ENCODE measurements around the gene PRAC1. TPM values are rescaled to one million over a fixed set of nuclear protein-coding genes. Genes with fewer than 3 reads are reported as not detected.

The PRAC1 gene
- total and polyA plus RNA-seq, 10 donors = not detected

DNA sequence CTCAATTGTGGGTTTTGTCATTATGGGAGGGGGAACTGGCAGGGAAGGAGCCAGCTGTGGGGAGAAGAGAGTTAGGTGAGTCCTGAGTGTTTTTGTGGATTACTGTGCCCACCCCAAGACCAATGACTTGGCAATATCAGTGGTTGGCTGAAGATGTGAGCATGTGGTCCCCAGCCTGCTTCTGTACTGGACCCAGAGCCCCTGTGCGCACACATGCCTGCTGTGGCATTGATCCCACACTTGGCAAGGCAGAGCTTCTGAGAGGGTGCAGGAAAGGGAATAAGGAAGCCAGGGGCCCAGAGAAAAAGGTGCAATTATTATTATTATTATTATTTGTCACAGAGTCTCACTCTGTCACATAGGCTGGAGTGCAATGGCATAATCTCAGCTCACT, 1.3 kb downstream of the PRAC1 start:
- 55 to 89% (median 83%) methylated on average over 1 of the region's 1 CpG for WGBS, 5 donors
- H3K36me3 ChIP-seq = no peaks in the 10 kb centered on the region
- intact Hi-C loops (cut with DNase I; ENCODE audit: low total_unique reads) = loop anchor here (10.0 kb wide), 2 partner anchors 154 to 866 kb away; partner anchors contain the start of gene SP6

DNA sequence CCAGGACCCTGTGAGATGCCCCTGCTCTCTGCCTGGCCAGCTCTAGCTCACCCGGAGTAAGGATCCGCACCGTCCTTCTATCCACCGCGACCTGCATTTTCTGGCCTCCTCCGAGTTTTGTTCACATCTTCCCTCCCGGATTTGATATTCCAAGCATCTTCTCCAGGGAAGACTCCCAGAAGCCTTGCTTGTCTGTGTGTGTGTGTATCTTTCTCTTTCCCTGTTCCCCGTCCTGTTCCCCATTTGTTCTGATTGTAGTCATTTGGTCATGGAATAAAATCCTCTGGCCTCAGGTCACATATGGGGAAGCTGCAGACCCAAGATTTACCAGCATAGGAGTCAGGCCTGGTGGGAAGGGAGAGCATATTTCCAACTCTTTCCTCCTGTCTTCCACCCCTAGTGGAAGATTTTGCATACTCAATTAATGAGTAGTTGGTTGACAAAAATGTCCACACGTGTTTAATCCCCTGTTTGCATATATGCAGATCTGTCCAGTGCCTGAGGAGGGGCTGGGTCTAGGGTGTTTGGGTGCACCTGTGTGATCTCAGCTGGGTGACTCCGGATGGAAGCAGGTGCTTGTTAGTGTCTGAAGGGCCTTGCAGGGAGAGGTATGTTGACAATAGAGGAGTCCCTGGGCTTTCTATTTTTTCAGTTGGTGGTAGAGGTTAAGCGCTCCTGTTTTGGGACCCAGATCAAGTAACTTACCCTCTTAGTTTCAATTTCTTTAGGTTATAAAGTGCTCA, 1.9 kb downstream of the PRAC1 start:
- TF ChIP-seq POLR2A (IDR thresholded peaks at IDR 0.05) = no peak
- TF ChIP-seq POLR2AphosphoS5 (IDR thresholded peaks at IDR 0.05) = no peak
- TF ChIP-seq, protein P1, sequence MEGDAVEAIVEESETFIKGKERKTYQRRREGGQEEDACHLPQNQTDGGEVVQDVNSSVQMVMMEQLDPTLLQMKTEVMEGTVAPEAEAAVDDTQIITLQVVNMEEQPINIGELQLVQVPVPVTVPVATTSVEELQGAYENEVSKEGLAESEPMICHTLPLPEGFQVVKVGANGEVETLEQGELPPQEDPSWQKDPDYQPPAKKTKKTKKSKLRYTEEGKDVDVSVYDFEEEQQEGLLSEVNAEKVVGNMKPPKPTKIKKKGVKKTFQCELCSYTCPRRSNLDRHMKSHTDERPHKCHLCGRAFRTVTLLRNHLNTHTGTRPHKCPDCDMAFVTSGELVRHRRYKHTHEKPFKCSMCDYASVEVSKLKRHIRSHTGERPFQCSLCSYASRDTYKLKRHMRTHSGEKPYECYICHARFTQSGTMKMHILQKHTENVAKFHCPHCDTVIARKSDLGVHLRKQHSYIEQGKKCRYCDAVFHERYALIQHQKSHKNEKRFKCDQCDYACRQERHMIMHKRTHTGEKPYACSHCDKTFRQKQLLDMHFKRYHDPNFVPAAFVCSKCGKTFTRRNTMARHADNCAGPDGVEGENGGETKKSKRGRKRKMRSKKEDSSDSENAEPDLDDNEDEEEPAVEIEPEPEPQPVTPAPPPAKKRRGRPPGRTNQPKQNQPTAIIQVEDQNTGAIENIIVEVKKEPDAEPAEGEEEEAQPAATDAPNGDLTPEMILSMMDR (IDR thresholded peaks at IDR 0.05 in 8 of 11, conservative IDR thresholded peaks at IDR 0.05 in 3 of 11) = no peak
- intact Hi-C loops (cut with DNase I; ENCODE audit: low total_unique reads) = loop anchor here (10.0 kb wide), 2 partner anchors 154 to 866 kb away; partner anchors contain the start of gene SP6
- no peak overlapping the region for H3K27ac ChIP-seq
- H3K27me3 ChIP-seq (replicated peaks in 1 of 7) = peaks cover 25 to 100% (median 100%) of the 10 kb centered on the region in 7 donors
- 21 to 26% (median 22%) methylated on average over 10 to 11 of the region's 11 CpGs for WGBS, 5 donors
- H3K4me1 ChIP-seq = peaks cover 16 to 53% (median 48%) of the 10 kb centered on the region in 6 donors
- no peaks in the 10 kb centered on the region for H3K36me3 ChIP-seq
- no peak overlapping the region for H3K4me3 ChIP-seq
- no peak for DNase-seq
- H3K9me3 ChIP-seq = no peaks in the 10 kb centered on the region

More for the DNA sequence above, 1.3 kb downstream of the PRAC1 start:
- no peak overlapping the region for H3K4me3 ChIP-seq
- DNase-seq = no peak
- TF ChIP-seq, protein P1 (IDR thresholded peaks at IDR 0.05 in 8 of 11, conservative IDR thresholded peaks at IDR 0.05 in 3 of 11) = no peak
- TF ChIP-seq POLR2A (IDR thresholded peaks at IDR 0.05) (no peak), POLR2AphosphoS5 (IDR thresholded peaks at IDR 0.05) (no peak)
- H3K27me3 ChIP-seq (replicated peaks in 1 of 7) = peaks cover 25 to 100% (median 100%) of the 10 kb centered on the region in 7 donors
- no peaks in the 10 kb centered on the region for H3K9me3 ChIP-seq
- H3K4me1 ChIP-seq = peaks cover 16 to 57% (median 48%) of the 10 kb centered on the region in 6 donors
- no peak overlapping the region for H3K27ac ChIP-seq

DNA sequence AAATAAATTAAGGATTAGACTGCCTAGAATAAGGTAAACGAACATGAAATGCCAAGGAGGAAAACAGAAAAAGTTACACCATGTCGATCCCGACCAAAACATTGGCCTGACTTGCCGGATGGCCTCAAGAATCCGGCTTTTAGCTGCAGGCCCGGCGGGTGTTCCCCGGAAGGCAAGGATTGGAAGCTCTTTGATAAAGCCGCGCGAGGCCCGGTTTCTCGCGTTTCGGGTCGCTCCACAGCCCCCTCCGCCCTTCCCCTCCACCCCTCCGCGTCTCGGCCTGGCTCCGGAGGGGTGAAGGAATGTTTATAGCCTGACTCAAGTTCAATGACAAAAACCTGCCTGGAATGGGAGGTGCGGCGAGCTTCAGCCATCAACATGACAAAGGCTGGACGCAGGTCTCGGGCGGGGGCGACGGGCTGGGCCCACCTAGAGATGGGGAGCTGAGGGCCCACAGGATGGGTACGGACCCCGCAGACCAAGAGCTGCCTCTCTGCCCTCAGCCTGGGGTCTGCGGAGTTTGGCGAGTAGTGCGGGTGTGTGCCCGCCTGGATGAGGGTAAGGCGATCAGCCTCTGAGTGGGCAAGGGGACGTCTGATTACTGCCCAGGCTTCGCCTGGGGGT, 2.6 kb downstream of the PRAC1 start:
- intact Hi-C loops (cut with DNase I; ENCODE audit: low total_unique reads) = loop anchor here (10.0 kb wide), 2 partner anchors 155 to 865 kb away; partner anchors contain the start of gene SP6
- TF ChIP-seq, protein P1 (IDR thresholded peaks at IDR 0.05 in 8 of 11, conservative IDR thresholded peaks at IDR 0.05 in 3 of 11) = no peak
- TF ChIP-seq POLR2A (IDR thresholded peaks at IDR 0.05) = no peak
- TF ChIP-seq POLR2AphosphoS5 (IDR thresholded peaks at IDR 0.05) = no peak

More for the DNA sequence above, 2.6 kb downstream of the PRAC1 start:
- 3 to 11% (median 8%) methylated on average over 23 to 37 of the region's 37 CpGs for WGBS, 5 donors
- Histone ChIP-seq H3K27me3 (replicated peaks in 1 of 7) (peaks cover 20 to 100% (median 99%) of the 10 kb centered on the region in 7 donors), H3K4me1 (peaks cover 16 to 46% (median 42%) of the 10 kb centered on the region in 6 donors), H3K4me3 (peak overlapping the region in 1 of 8 donors; percentile 39), H3K9me3 (no peaks in the 10 kb centered on the region), H3K36me3 (no peaks in the 10 kb centered on the region), H3K27ac (no peak overlapping the region)
- no peak for DNase-seq

All from spleen (tissue), 11 donors.